KMS-11 (cell line): ENCODE results near the gene CHD5.

Experiments used
- H2AFZ ChIP-seq: fragments of 200-600 bp; sonication (generic); 2 replicates; pipeline ENCODE4 v1.6.1; 2016; ENCODE audit warnings: antibody characterized with exemption, mixed run types, low read depth
- H3K27ac ChIP-seq: fragments of 200-600 bp; sonication (generic); 2 replicates; pipeline ENCODE4 v1.6.1; 2016; ENCODE audit warnings: mild to moderate bottlenecking, mixed run types
- H3K27me3 ChIP-seq: fragments of 200-600 bp; sonication (generic); 2 replicates; pipeline ENCODE4 v1.6.1; 2017; ENCODE audit warnings: mild to moderate bottlenecking, low read depth, mixed run types, moderate library complexity; ENCODE audit not compliant: insufficient read depth
- H3K36me3 ChIP-seq: fragments of 200-600 bp; sonication (generic); 2 replicates; pipeline ENCODE4 v1.6.1; 2017; ENCODE audit warnings: mild to moderate bottlenecking, mixed run types; ENCODE audit not compliant: insufficient read depth
- H3K4me1 ChIP-seq: fragments of 200-600 bp; sonication (generic); 2 replicates; pipeline ENCODE4 v1.6.1; 2016; ENCODE audit warnings: mild to moderate bottlenecking, low read depth, mixed run types; ENCODE audit not compliant: poor library complexity, severe bottlenecking
- H3K4me2 ChIP-seq: fragments of 200-600 bp; sonication (generic); 2 replicates; pipeline ENCODE4 v1.7.0; 2016; ENCODE audit warnings: mild to moderate bottlenecking, mixed run types
- H3K4me3 ChIP-seq: fragments of 200-600 bp; sonication (generic); IDR thresholded peaks from 2 replicates; pipeline ENCODE4 v1.6.1; 2017; ENCODE audit warnings: low read depth, low read length, mixed read lengths; ENCODE audit not compliant: insufficient read depth
- H3K79me2 ChIP-seq: fragments of 200-600 bp; sonication (generic); 2 replicates; pipeline ENCODE4 v1.6.1; 2016; ENCODE audit warnings: low read depth, mixed run types; ENCODE audit not compliant: insufficient read depth
- H3K9ac ChIP-seq: fragments of 200-600 bp; sonication (generic); 2 replicates; pipeline ENCODE4 v1.6.1; 2016; ENCODE audit warnings: mild to moderate bottlenecking, mixed run types
- H4K20me1 ChIP-seq: fragments of 200-600 bp; sonication (generic); 2 replicates; pipeline ENCODE4 v1.6.1; 2016; ENCODE audit warnings: mild to moderate bottlenecking, mixed run types; ENCODE audit not compliant: insufficient read depth
- CTCF ChIP-seq: fragments of 200-600 bp; sonication (generic); conservative IDR thresholded peaks from 2 replicates; pipeline ENCODE4 v1.6.1; 2017; ENCODE audit warnings: low read depth, mild to moderate bottlenecking, antibody characterized with exemption, low read length, moderate library complexity, mixed read lengths

Gene CHD5

DNA sequence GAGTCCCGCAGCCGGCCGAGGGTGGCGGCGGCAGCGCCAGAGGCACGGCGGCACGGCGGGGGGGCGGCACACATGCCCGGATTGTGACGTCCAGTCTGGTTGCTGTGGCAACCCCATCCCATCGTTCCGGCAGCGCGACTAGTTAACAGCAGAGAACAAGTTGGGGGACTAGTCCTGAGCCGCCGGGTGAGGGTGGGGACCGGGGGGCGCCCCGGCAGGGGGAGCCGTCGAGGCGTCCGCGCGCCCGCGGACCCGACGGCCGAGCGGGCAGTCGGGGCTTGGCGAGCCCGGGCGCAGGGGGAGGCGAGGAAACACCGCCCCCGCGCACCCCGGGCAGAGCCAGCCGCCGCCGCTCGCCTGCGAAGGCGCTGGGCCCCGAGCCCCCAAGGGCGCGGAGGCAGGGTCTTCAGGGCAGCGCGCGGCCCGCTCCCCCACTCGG lies at the start of gene CHD5:
TSS of gene CHD5 (minus strand) at position 54 of the 439 bp plus-strand sequence. CDS start 298 bp downstream, outside the sequence.
- Histone ChIP-seq H4K20me1 (0 out of 2 replicates have a peak, but pooled peaks cover under 1% of the 10 kb centered on the region), H3K27ac (no peak within 1 kb of the TSS), H3K9ac (no peak within 1 kb of the TSS), H3K36me3 (no peaks in the 10 kb centered on the region), H3K4me1 (no peaks in the 10 kb centered on the region), H3K27me3 (peaks cover 31% of the 10 kb centered on the region; the same call in 1 of the 2 replicates), H3K4me3 (no peak within 1 kb of the TSS), H3K4me2 (no peak within 1 kb of the TSS), H2AFZ (no peak within 1 kb of the TSS), H3K79me2 (no peaks in the 10 kb centered on the region)
- no peak for TF ChIP-seq CTCF

GRCh38 chr1:6225651-6226050 lies 45.5 kb upstream of the CHD5 start:
- H3K27ac ChIP-seq: no peak overlapping the region
- H4K20me1 ChIP-seq: no peaks in the 10 kb centered on the region
- H3K4me2 ChIP-seq: no peak overlapping the region
- H3K27me3 ChIP-seq: no peaks in the 10 kb centered on the region
- TF ChIP-seq CTCF: no peak
- no peak overlapping the region for H3K4me3 ChIP-seq
- no peak overlapping the region for H3K9ac ChIP-seq
- no peaks in the 10 kb centered on the region for H3K79me2 ChIP-seq
- no peak overlapping the region for H2AFZ ChIP-seq
- no peaks in the 10 kb centered on the region for H3K4me1 ChIP-seq
- peaks cover 3% of the 10 kb centered on the region; the same call in 1 of the 2 replicates for H3K36me3 ChIP-seq

- Histone ChIP-seq H3K4me1 (no peaks in the 10 kb centered on the region), H3K36me3 (peaks cover 3% of the 10 kb centered on the region; the same call in 1 of the 2 replicates), H2AFZ (no peak overlapping the region), H3K79me2 (no peaks in the 10 kb centered on the region), H3K9ac (no peak overlapping the region), H4K20me1 (no peaks in the 10 kb centered on the region), H3K4me2 (no peak overlapping the region), H3K27ac (no peak overlapping the region), H3K27me3 (no peaks in the 10 kb centered on the region), H3K4me3 (no peak overlapping the region)
- TF ChIP-seq CTCF: no peak
Observed at GRCh38 chr1:6224718-6225117, 44.6 kb upstream of the CHD5 start.

DNA sequence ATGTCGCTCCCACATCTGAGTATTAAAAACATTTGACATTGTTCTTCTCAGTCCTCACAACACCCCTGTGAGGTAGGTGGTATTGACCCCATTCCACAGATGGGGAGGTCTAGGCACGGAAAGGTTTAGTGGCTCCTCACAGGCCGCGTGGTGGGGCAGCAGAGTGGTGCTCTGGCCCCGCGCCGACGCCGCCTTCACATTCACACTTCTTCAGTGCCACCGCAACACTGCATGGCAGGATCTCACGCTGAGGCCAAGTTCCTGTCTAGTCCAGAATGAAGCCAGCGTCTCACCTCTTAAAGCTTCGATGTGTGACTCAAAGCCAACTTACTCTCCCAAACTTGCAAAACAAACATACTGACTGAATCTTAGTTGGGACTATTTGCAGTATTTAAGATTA lies 43.5 kb upstream of the CHD5 start:
- Histone ChIP-seq H3K36me3 (no peaks in the 10 kb centered on the region; the same call in 1 of the 2 replicates), H3K4me3 (no peak overlapping the region), H3K4me2 (no peak overlapping the region), H3K79me2 (no peaks in the 10 kb centered on the region), H3K9ac (no peak overlapping the region), H3K27ac (no peak overlapping the region), H3K27me3 (no peaks in the 10 kb centered on the region), H4K20me1 (no peaks in the 10 kb centered on the region), H3K4me1 (peaks cover 8% of the 10 kb centered on the region), H2AFZ (no peak overlapping the region)
- no peak for TF ChIP-seq CTCF
